Fibroblast of pulmonary artery (primary cell): Measurements from ENCODE around the gene IMMT.

Source experiments
- DNase-seq: peaks from one replicate; pipeline ENCODE4 v3.0.0-alpha.2; 2010; ENCODE audit warnings: low read depth
- H3K4me3 ChIP-seq: replicated peaks from 2 replicates; pipeline ENCODE4 v1.5.1; 2011; ENCODE audit warnings: low read depth, mild to moderate bottlenecking, control low read depth, low read length, moderate library complexity
- CTCF ChIP-seq: IDR thresholded peaks from 2 replicates; pipeline ENCODE4 v1.5.1; 2011; ENCODE audit warnings: mild to moderate bottlenecking, control low read depth, low read length, inconsistent platforms; ENCODE audit errors: missing control alignments

IMMT gene

GRCh38 chr2:86105252-86105968 is 89.9 kb downstream of the IMMT start, which contains the start of gene POLR1A:
POLR1A (minus strand) TSS chr2:86105886; CDS start chr2:86105776, 110 bp downstream.
- peak within 1 kb of the TSS; percentile 66 for H3K4me3 ChIP-seq
- no peak for TF ChIP-seq CTCF
- peak; percentile 96 for DNase-seq

- H3K4me3 ChIP-seq: no peak overlapping the region
- no peak for TF ChIP-seq CTCF
- no peak for DNase-seq
These were observed 93.1 kb downstream of the IMMT start for GRCh38 chr2:86102157-86102556.

GRCh38 chr2:86097913-86098312 is 97.3 kb downstream of the IMMT start:
- TF ChIP-seq CTCF: no peak
- H3K4me3 ChIP-seq: no peak overlapping the region

GRCh38 chr2:86097114-86097896 is 98.0 kb downstream of the IMMT start:
- TF ChIP-seq CTCF: no peak
- DNase-seq: no peak

More at GRCh38 chr2:86097913-86098312, 97.3 kb downstream of the IMMT start:
- no peak for DNase-seq

GRCh38 chr2:86094229-86094628 is 101.0 kb downstream of the IMMT start:
- no peak overlapping the region for H3K4me3 ChIP-seq
- TF ChIP-seq CTCF: no peak
- no peak for DNase-seq

More at GRCh38 chr2:86097114-86097896, 98.0 kb downstream of the IMMT start:
- H3K4me3 ChIP-seq: no peak overlapping the region
